ENCODE results near the gene HSPA5.

GRCh38 chr9:125258832-125259534 is 17.8 kb upstream of the HSPA5 start:
- TF ChIP-seq CTCF (IDR thresholded peaks at IDR 0.05) (no peak), POLR2A (IDR thresholded peaks at IDR 0.05) (no peak), EP300 (IDR thresholded peaks at IDR 0.05) (no peak), POLR2AphosphoS5 (IDR thresholded peaks at IDR 0.05) (no peak)
